HG03521 (cell line): ENCODE measurements around the gene PPP1R2B.
A peak's percentile ranks its signal among the peaks of the same experiment; 100 is the strongest.
"Not testable (repeated sequence)": the region's sequence is repeated elsewhere in the genome, so short reads cannot be mapped to it uniquely, and the experiment has no call there.

Source experiments
- ATAC-seq: cut with Tn5 transposase; IDR thresholded peaks from one replicate; pipeline ENCODE4 v1.9.1; 2021; ENCODE audit warnings: mild to moderate bottlenecking, moderate library complexity; ENCODE audit not compliant: unreplicated experiment

PPP1R2B gene

GRCh38 chr5:156850206-156850751 is at the start of gene PPP1R2B:
TSS of gene PPP1R2B (plus strand) at chr5:156850295. CDS start at chr5:156850563, 268 bp downstream.
- ATAC-seq = no peak

- ATAC-seq = no peak
Measured at GRCh38 chr5:156800929-156801328, 49.2 kb upstream of the PPP1R2B start.

- no peak for ATAC-seq
Measured at GRCh38 chr5:156802501-156802900, 47.6 kb upstream of the PPP1R2B start.

GRCh38 chr5:156803404-156803803 is 46.7 kb upstream of the PPP1R2B start:
- no peak for ATAC-seq

- ATAC-seq = no peak
Measured at GRCh38 chr5:156812959-156813358, 37.1 kb upstream of the PPP1R2B start.

- no peak for ATAC-seq
Measured at GRCh38 chr5:156815988-156816599, 34.0 kb upstream of the PPP1R2B start.

- no peak for ATAC-seq
Measured at GRCh38 chr5:156819537-156819936, 30.6 kb upstream of the PPP1R2B start.

- no peak for ATAC-seq
Measured at GRCh38 chr5:156819967-156820581, 30.0 kb upstream of the PPP1R2B start.

GRCh38 chr5:156824241-156824640 is 25.9 kb upstream of the PPP1R2B start:
- ATAC-seq = no peak

GRCh38 chr5:156824800-156825199 is 25.3 kb upstream of the PPP1R2B start:
- ATAC-seq = no peak

- no peak for ATAC-seq
Measured at GRCh38 chr5:156825688-156826087, 24.4 kb upstream of the PPP1R2B start.

- peak; percentile 67 for ATAC-seq
Measured at GRCh38 chr5:156826150-156826549, 23.9 kb upstream of the PPP1R2B start.

GRCh38 chr5:156834916-156835315 is 15.2 kb upstream of the PPP1R2B start:
- ATAC-seq = no peak

GRCh38 chr5:156835905-156836304 is 14.2 kb upstream of the PPP1R2B start:
- peak; percentile 54 for ATAC-seq

GRCh38 chr5:156836846-156837245 is 13.2 kb upstream of the PPP1R2B start:
- no peak for ATAC-seq

GRCh38 chr5:156838961-156839360 is 11.1 kb upstream of the PPP1R2B start:
- ATAC-seq = no peak

GRCh38 chr5:156841737-156842136 is 8.4 kb upstream of the PPP1R2B start:
- ATAC-seq = no peak

- no peak for ATAC-seq
Measured at GRCh38 chr5:156846914-156847313, 3.2 kb upstream of the PPP1R2B start.

GRCh38 chr5:156848447-156848846 is 1.6 kb upstream of the PPP1R2B start:
- ATAC-seq = not testable (repeated sequence)

GRCh38 chr5:156851880-156852279 is 1.8 kb downstream of the PPP1R2B start:
- no peak for ATAC-seq

GRCh38 chr5:156853055-156853454 is 3.0 kb downstream of the PPP1R2B start:
- ATAC-seq = not testable (repeated sequence)

GRCh38 chr5:156865427-156865826 is 15.3 kb downstream of the PPP1R2B start:
- no peak for ATAC-seq

- ATAC-seq = no peak
Measured at GRCh38 chr5:156870498-156870839, 20.4 kb downstream of the PPP1R2B start.
